ENCODE data around the gene PUM1.
"Not testable (repeated sequence)": the region's sequence is repeated elsewhere in the genome, so short reads cannot be mapped to it uniquely, and the experiment has no call there.

PUM1 gene

DNA sequence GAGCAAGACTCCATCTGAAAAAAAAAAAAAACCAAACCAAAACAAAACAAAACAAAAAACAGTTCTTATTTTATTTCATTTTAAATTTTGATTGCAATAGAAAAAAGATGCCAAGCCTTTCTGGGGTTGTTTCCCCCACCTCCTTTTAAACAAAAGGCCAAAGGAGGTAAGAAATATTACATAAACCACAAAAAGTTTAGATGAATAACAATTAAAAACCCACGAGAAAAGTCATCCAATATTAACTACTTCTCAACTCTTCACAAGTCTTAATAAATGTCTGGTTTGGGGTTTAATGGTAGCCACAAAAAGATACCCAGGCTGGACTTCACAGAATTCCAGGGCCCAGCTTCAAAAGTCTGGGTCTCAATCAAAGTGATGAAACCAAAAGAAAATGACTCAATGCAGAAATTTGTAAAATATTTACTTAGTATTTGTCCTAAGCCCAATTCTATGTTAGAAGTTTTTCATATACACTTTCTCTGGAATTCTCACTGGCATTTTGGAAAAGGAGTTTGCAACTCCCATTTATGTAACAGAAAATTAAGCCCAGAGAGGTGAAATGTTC, 110.0 kb downstream of the PUM1 start:
- DNase-seq: no peak

DNA sequence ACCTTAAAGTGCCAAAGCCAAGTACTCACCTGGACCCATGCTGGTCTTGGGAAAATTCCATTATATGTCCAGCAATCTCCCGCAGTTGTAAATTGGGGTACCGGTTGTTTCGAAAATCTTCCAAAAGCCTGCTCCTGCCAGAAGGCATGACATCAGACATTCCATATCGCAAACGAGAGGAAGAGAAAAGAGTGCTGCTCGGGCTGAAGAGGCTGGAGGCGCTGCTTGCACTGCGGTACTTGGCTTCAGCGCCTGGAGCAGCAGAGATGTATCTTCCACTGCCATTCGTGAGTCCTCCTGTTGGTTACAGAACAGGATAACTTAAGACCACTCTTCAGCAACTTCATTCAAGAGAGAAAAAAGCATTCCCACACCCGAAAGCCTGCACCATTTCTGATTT, 111.8 kb downstream of the PUM1 start:
- DNase-seq: no peak

GRCh38 chr1:30952098-30952497, 113.4 kb downstream of the PUM1 start:
- no peak for DNase-seq

DNA sequence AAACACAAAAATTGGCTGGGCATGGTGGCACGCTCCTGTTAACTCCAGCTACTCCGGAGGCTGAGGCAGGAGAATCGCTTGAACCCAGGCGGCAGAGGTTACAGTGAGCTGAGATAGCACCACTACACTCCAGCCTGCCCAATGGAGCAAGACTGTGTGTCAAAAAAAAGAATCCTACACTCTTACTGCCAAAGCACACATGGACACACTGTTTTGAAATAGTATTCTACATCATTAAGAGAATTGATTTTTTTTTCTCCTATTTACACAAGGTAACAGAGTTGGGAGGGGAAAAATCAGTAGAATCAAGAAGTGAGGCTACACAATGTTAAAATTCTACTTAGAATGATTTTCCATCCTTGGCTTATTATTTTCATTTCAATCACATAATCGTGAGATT, 114.8 kb downstream of the PUM1 start:
- no peak for DNase-seq

DNA sequence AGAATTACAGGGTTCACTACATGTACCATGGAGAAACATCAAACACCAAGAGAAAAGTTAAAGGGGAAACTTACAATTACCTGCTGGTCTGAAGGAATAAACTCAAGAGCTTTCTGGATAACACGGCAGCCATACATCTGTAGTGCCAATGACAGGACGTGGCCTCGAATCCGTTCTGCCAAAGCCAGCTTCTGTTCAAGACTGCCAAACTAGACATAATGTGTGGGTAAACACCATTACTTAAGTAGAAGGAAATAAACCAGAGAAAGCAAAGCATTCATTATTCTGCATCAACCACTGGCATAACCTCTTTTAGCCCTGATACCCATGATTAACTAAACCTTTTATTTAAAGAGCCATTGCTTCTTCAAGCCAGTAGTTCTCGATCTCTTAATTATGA, 115.5 kb downstream of the PUM1 start:
- no peak for DNase-seq

- not testable (repeated sequence) for DNase-seq
These were observed 116.1 kb downstream of the PUM1 start for GRCh38 chr1:30949487-30949838.

GRCh38 chr1:30948813-30949486, 116.6 kb downstream of the PUM1 start:
- not testable (repeated sequence) for DNase-seq

- no peak for DNase-seq
These were observed 117.2 kb downstream of the PUM1 start for GRCh38 chr1:30948278-30948677.

DNA sequence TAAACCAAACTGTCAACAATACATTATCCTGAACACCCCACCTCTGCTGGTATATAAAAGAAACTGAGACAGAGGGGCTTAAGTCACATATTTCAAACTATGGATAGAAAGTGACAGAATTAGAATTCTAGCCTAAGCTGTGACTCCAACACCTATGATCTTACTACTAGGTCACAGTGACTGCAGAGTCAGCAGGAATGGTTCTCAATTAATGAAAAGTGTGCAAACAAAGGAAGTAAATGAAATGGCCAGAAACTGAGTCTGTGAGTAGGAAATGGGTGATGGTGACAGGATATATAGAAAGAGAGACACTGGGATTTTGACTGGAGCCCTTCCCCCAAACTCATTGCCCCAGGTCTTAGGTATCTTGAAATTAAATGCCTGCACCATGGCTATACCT, 118.3 kb downstream of the PUM1 start:
- DNase-seq: no peak

- no peak for DNase-seq
These were observed 123.1 kb downstream of the PUM1 start for GRCh38 chr1:30942326-30942963.

DNA sequence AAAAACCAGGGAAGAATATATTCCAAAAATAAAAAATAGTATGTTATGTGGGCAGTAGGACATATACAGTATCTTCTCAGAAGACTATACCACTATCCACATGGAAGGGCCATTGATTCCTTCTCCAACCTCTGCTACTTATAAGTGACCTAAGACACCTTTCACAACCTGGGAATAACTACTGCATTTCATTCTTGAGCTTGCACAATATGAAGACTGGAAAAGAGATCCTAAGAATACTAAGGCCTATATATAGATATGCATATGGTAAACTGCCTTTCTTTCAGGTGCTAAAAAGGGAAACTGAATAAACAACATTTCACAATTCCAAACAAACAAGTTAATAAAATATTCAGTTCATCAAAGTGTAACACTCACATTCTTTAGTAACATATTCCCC, 125.0 kb downstream of the PUM1 start:
- DNase-seq: no peak

DNA sequence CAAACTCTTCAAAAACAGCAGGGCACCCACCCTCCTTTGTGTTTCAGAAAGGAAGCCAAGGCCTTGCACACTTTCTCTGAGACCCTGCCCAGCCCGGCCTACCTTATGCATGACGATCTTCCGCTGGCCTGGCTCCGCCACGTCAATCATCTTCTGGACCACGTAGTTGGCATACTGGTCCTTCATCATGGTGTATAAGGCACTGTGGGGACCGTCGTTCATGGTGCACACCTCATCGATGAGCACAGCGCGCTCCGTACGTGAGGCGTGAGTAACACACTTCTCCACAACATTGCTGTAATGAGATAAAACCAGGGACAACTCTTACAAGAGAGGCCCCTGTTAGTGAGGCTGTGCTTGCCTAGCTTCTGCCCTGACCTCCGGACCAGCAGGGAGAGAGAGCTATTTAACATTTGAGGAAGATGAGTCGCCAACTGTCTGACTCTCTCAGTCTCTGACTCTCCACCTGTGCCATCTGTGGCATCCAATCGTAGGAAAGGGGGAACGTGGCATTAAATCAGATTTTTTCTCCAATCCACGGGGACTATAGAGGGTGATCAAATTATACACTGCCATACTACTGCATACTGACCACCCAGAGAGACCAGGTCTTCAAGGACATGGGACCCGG, 128.9 kb downstream of the PUM1 start:
- no peak for DNase-seq

GRCh38 chr1:30935758-30936157, 129.8 kb downstream of the PUM1 start:
- DNase-seq: not testable (repeated sequence)

DNA sequence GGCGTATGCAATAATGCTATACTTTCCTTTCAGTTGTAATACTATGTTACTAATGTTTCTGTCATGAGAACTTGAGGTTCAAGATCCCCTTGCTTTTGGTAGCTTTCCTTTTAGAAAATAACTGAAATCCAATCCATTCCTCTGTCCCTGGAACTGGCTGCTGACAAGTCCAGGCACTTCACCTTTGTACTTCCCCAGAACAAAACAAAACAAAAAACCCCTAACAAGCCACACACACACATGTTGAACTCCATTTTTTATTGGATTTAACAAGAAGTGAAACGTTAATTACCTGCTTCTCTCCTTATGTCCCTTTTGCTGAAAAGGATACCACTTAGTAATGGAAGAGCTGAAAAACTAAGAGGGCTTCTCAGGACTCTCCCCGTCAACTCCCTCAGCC, 130.9 kb downstream of the PUM1 start:
- DNase-seq: no peak

DNA sequence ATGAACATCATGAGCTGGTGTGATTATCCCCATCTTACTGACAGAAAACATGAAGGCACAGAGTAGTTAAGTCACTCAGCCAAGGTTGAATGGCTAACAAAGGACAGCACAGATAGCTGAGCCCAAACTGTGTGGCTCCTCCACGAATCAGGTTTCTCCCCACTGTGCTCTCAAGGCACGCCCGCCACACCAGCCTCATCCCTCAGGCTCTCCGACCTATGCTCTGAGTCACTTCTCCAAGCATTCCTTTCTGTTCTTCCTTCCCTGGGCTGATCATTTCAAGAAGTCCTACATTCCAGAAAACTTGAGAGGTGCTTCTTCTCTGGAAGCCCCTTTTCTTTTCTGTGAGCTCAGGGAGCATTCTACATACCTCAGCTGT, 131.7 kb downstream of the PUM1 start:
- no peak for DNase-seq

DNA sequence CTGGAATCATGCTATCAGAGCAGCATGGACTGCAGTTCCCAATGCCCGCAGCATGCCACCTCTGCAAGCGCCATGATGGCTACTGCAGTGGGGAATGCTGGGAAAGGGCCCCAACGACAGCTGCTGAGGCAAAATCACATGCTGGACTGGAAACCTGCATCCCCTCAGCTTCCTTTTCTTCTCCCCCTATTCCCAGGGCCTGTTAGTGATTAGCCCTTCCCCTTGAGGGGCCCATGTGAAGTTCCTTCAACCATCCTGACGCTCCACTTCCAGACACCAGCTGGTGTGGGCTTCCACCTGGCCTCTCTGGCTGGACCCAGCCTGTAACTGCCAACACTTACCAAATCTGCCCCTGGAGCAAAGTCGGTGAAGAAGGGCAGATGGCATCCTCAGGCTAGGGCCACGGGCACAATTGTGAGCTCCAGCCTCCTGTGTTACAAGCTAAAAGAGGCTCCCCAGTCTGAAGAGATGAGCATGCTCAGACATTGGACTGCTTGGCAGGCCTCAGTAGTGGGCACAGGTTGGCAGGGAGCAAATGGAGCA, 134.8 kb downstream of the PUM1 start:
- DNase-seq: no peak

DNA sequence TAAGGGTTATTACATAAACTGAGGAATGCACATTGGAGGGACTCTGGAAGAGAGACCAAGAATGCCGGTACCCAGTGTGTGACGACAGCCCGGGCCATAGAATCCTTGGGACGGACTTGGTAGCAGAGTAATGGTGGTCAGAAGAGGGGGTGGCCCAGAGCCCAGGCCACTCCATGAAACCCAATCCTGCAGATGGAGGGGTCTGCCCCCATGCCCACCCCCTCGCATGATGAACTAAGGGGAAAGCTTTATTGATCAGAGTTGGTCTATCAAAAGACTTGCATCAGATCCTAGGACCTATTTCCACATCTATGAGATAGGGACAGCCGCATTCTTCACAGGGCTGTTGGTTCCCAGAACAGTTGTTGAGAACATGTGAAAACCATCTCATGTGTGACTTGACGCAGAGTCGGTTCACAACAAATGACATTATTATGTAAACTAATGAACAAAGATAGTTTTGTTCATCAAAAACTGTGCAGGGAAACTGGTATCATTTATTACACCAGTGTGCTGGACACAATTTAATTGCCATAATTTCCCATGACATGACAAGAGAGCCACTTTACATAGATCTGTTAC, 135.5 kb downstream of the PUM1 start:
- no peak for DNase-seq

- DNase-seq: peak; percentile 59
These were observed 136.2 kb downstream of the PUM1 start for GRCh38 chr1:30929135-30929889.

DNA sequence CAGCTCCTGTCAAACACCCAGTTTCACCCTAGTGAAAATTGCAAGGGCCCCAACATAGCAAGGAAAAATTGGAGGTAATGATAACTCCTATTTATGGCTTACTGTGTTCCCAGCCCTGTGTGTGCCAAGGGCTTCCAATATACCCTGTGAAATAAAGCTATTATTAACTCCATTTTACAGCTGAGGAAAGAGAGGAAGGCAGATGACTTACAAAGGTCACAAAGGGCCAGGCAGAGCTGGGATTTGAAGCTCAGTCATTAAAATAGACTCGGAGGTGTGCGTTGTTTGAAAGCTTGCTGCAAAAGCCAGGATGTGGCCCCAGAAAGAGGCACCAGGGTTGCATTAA, 136.8 kb downstream of the PUM1 start:
- DNase-seq: no peak

- no peak for DNase-seq
These were observed 137.3 kb downstream of the PUM1 start for GRCh38 chr1:30928171-30928570.

DNA sequence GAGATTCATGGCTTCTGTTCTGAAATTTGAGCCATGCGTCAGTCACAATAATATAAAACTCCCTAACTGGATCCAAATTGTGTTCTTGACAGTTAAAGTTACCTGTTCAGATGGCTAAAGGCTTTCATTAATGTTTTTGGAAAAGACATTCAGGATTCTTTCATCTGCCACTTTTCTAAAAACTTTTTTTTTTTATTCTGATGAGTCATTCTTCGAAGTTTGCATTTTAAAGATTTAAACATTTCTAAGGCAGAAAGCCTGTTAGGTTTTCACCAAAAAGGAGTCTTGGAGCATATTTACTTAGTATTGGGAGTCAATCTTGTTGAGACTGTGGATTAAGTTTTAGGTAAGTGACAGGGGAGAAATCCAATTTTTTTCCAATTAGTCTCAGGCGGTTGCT, 138.1 kb downstream of the PUM1 start:
- DNase-seq: no peak

GRCh38 chr1:30923597-30923996, 141.9 kb downstream of the PUM1 start:
- no peak for DNase-seq

GRCh38 chr1:30920827-30921226, 144.7 kb downstream of the PUM1 start:
- DNase-seq: no peak

All from CD4-positive, alpha-beta T cell treated with Interleukin-17A for 1 hour (primary cell).